GM21576 (cell line): ENCODE measurements around the gene ACTC1.

ENCODE experiments used
- ATAC-seq: cut with Tn5 transposase; IDR thresholded peaks from one replicate; pipeline ENCODE4 v1.9.1; 2021; ENCODE audit warnings: mild to moderate bottlenecking, moderate library complexity; ENCODE audit not compliant: unreplicated experiment

The ACTC1 gene

DNA sequence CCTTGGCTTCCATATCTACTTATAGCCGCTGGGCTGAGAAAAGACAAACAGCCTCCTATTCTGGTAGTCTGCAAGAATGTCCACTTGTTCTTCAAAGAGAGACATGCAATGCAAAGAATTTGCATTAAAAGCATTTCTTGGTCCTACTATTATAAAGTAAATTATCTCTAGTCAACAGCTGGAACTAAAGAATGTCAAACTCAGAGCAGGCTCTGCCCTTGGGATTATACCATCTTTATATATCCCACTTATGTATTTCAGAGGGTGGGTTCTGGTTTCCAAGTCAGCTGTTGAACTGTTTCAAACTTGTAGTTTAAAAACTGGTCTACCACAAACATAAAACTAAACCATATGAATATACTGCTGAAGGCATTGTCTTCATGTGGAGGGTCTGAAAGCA, 7.0 kb upstream of the ACTC1 start:
- ATAC-seq = no peak

DNA sequence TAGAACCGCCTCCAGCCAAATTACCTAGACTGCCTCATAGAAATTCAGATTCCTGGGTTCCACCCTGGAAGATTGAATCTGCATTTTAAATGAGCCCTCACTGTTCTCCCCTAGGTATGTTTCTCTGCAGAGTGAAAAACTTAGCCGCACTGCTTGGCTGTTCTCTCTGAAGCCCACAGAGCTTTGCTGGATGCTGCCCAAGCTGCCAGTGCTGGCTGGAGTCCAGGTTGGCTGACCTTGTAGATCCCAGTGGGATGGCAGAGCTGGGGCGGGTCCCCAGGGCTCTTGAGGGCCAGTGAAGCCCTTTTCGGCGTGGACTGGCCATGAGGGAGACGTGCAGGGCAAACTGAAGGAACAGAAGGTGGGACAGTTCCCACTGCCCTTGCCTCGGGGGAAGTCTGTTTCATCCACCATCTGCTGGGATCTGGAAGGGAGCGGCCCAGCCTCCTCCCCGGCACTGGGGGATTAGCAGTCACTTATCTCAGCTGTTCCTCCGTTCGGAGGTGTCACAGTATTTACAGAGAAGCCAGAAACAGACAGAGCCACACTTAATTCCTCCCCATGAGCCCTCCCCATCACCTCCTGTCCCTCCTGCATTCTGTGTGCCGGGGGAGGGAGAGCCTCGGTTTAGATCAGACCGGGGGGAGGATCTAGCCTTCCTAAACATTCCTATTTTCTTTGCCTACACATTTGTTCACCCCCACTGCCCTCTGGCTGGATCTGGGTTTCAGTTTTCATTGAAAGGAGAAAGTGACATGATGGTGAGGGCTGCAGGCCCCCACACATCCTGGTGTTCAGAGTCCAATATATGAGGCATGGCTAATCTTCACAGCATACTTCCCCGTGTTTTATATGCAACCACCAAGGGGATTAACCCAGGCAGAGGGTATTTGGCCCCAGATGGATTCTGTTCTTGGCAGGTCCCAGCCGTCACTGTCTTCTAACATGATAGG, 4.1 kb upstream of the ACTC1 start:
- no peak for ATAC-seq

DNA sequence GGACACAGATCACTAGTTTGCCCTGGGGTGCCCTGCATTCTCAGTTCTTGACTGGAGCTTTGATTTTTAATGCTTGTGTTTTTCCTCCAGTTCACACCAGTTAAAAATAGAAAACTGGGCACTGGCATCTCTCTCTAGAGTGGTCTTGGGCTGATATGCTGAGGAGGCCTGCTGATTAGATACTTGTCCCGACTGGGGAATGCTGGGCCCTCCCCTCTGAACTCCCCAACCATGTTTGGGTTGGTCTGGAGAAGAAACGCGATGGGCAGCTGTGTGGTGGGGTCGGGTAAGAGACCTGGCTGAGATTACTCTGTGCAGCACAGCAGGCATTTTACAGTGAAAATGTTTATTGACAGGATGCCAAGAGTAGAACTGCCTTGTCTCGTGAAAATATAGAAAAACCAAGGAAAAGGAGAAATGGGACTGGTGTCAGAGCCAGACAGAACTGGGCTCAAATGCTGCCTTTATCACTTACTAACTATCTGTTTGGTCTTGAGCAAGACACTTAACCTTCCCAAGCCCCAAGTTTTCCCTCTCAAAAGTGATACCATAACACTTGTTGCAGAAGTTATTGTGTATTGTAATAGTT, 1.6 kb upstream of the ACTC1 start:
- ATAC-seq = no peak

DNA sequence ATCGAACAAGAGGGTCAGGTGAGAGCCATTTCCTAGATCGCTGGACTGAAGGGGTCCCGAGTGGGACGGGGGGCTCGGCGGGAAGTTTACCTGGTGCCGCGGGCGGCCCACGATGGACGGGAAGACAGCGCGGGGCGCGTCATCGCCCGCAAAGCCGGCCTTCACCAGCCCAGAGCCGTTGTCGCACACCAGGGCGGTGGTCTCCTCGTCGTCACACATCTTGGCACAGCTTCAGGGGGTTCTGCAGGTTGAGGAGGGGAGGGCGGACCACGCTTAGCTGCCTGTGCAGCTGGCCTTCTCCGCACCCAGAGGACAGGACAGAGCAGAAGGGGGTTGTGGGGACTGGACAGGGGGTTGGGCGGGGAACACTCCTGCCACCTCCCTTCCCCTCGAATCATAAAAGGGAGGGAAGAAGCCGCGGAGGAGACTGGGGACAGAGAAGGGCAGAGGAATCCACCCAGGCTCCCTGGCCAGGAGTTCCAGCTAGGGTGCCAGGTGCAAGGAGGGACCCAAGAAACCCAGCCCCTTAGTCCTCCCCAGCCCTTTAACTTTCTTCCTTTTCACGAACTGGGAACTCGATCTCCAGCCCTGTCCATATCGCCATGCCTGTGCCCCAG, 651 bp downstream of the ACTC1 start:
- no peak for ATAC-seq

DNA sequence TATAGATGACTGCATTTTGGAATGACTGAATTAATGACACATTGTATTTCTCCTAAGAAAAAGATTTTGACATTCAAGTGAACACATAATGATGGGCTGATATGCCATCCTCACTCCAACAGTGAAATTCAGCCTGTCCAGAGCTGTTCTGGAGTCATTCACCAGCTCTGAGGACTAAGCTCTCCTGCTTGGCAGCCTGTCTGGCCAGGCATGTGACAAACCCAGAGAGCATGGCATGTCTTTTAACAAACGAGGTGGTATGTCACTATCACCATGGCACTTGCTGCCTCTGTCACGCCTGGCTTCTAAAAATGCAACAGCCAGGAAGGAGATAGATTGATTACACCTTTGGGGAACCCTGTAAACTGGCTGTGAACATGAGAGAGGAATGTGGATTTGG, 1.4 kb downstream of the ACTC1 start:
- ATAC-seq = no peak

DNA sequence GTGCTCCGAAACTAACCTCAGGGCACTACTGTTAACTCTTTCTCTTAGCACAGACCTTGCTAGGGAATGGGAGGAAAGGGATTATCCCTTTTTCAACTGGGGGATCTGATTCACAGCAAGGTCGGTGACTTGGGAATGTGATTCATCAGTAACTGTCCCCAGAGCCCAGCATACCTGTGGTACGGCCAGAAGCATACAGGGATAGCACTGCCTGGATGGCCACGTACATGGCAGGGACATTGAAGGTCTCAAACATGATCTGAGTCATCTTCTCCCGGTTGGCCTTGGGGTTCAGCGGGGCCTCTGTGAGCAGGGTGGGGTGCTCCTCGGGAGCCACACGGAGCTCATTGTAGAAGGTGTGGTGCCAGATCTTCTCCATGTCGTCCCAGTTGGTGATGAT, 2.3 kb downstream of the ACTC1 start:
- ATAC-seq = no peak

DNA sequence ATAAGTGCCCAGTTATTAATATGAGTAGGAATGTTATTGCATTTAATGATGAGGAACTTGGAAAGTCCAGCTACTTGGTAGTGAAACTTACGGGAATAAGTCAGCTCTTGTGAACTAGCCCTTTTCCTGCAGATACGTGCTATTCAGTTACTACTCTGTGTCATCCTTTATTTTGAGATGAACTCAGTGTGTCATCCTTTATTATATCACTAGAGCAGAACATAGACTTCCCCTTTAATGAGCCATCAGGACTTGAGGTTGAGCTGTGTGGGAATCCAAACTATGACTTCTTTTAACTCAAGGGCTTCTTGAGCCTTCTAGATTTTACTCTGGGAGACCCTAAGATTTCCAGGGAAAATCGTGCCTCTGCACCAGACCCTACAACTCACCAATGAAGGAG, 3.6 kb downstream of the ACTC1 start:
- no peak for ATAC-seq

DNA sequence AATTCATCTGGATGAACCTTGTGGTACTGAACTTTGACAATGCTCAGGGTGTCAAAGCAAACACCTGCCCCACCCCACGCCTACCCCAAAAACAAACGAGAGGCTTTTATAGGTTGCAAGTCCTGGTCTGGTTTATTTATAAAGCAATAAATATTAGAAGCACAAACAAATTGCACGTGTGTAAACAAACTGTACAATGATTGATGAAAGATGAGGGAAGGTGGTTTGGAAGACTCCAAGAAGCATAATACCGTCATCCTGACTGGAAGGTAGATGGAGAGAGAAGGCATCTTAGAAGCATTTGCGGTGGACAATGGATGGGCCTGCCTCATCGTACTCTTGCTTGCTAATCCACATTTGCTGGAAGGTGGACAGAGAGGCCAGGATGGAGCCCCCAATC, 5.2 kb downstream of the ACTC1 start:
- ATAC-seq = no peak

DNA sequence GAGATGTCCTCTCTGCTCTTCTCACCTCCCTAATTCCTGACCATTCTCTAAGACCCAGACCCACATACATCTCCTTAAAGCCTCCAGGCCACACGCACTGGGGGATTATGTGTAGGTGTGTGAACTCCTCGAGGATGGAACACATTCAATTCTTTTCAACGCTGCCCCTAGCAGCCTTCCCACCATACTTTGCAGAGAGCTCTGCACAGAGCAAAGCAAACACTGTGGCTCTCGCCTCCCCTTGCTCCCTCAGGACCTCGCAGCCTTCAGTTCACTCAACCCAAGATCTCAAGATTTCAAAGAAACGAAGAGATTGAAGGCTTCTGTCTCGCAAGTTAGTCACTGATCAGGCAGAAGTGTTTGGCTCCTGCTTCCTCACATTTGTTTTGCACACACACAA, 6.0 kb downstream of the ACTC1 start:
- no peak for ATAC-seq

DNA sequence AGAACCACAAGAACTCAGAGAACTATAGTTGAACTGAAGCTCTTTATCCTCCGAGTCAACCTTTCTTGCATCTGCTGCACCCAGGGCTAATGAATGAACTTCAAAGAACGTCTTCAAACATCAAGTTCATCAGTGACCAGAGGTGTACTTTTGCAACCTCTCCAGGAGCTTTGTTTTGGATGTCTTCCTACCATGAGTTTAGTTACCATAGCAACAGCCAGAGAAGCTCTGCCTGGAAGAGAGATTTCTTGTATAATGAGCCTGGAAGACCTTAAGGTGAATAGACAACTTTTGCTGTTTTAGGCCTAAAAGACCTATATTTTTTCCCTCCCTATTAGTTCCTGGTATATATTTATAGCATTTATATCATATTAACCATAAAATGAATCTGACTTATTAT, 9.1 kb downstream of the ACTC1 start:
- ATAC-seq = no peak

DNA sequence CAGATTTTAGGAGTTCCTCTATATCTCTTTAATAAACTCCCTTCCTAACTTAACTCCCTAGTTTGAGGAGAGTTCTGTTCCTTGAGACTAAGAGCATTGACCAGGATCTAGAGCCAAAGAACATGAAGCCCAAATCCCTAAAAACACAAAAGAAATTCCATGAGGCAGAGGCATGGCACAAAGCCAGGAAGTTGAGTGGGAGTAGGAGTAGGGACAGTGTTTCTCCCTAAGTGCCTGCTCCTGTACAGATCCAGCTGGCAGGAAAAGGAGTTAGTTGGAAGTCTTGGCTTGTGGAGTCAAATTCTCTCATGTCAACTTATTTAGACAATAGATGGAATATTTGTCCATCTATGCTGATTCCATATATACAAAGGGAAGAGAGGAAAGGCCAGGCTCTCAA, 11.4 kb downstream of the ACTC1 start:
- no peak for ATAC-seq

DNA sequence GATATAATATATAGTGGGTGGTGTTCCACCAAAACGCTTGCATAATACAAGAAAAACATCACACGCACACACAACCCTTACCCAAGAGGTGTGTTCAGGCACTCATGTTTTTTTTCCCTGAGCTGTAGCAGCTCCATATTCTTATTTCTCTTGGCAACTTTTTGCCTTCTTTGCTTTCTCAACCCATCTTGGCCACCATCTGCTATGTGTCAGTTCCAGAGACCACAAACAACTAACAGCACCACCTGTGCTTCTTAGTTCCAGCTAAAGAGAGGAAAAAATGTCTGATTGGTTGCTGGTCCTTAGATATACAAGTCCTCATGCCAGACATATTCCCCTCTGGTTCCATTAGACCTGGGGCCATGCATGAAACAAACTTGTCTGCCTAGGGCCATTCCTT, 11.9 kb downstream of the ACTC1 start:
- ATAC-seq = no peak

DNA sequence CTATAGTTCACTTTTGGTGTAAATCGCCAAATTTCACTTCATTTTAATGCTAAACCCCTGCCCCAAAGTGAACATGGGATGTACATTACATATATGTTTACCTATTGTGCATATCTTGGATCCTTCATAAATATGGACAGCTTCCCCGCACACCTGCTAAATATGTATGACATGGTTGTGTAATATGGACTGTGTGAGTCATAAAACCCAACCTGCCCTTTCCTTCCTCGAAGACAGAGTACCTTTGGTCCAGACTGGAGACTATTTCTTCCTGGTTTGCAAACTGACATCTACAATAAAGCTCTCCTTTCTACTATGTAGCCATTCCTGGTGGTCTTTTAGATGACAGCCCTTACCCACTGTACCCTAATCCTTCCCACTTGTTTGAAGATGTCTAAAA, 12.4 kb downstream of the ACTC1 start:
- no peak for ATAC-seq

DNA sequence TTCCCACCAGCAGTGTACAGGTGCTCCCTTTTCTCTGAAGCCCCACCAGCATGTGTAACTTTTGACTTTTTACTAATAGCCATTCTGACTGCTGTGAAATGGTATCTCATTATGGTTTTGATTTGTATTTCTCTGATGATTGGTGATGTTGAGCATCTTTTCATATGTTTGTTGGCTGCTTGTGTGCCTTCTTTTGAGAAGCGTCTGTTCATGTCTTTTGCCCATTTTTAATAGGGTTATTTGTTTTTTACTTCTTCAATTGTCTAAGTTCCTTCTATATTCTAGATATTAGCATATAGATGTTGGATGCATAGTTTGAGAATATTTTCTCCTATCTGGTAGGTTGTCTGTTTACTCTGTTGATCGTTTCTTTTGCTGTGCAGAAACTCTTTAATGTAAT, 14.6 kb downstream of the ACTC1 start:
- ATAC-seq = no peak

DNA sequence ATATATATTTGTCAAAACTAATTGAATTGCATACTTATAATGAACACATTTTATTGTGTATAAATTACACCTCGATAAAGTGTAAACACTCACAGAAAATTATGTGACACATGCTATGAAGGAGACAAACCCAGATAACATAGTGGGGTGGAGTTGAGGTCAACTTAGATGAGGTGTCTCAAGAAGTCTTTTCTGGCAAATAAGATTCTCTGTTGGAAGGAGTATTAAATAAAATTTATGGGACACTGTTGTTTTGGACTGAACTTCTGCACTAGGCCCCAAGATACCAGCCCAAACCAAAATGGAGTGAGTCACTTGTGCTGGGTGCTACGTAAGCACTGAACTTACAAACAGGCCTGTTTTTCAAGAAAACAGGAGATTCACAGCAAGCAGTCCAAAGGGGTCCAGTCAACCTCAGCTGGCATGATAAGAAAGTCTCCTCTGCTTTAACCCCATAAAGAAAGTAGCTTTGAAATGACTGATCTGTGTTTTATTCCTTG, 18.7 kb downstream of the ACTC1 start:
- ATAC-seq = no peak

DNA sequence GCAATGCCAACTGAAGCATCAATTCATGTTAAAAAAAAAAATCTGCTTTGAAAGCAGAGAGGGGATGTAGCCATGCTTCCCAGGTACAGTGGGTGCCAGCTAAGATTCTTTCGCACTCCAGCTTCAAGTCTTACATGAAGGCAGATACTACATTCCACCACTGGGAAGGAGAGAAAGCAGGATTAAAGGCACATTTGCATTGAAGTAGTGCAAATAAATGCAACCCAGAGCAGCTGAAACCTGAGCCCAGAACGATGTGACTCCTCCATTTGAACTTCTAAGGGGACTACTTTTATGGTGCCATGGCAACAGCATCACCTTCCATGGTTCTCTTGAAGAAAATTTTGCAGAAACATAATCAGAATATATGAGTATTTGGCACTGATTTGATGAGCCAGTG, 21.4 kb downstream of the ACTC1 start:
- no peak for ATAC-seq

DNA sequence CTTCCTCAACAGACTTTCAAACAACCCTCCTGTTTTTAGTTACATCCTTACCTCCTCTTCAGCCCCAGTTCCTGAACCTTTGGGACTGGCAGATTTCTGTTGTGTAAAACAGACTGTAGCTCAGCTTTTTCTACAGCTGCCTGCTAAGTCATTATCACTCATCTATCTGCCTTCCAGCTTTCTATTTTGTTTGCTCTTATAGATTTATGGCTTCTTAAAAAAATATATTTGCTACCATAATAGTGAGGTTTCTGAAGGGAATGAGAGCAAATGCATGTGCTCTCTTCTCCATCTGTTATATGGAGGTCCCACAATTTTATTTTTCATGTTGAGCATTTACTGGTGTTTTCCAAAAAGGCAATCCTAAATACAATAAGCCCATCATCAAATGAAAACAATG, 22.3 kb downstream of the ACTC1 start:
- ATAC-seq = no peak

DNA sequence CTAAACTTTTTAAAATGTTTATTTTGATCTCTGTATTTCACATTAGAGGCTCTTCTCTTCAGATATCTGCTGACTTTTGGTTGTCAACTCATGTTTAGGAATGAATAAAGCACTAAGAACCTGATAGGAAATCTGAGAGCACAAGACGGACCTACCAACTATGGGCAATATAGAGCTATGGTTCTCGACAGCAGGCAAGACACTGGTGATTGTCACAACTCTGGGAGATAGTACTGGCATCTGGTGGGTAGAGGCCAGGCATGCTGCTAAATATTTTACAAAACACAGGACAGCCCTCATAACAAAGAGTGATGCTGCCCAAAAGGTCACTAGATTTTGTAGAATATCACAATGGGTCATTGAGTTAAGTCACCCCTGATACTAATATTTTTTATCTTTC, 23.0 kb downstream of the ACTC1 start:
- no peak for ATAC-seq

DNA sequence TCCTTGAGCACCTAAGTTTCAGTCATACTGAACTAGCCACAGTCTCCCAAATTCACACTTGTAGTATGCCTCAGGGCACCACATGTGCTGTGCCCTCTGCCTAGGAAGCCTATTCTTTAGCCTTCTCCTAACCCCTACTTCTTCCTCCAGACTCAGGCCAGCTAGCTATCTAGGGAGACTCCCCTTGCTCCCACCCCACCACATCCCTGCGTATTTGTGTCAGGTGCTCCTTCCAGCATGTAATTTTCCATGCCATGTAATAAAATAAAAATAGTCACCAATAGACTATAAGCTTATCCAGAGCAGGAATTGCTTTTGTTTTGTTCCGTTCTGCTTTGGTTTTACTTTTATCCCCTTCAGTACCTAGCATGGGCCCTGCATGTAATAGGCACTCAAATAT, 25.6 kb downstream of the ACTC1 start:
- no peak for ATAC-seq

DNA sequence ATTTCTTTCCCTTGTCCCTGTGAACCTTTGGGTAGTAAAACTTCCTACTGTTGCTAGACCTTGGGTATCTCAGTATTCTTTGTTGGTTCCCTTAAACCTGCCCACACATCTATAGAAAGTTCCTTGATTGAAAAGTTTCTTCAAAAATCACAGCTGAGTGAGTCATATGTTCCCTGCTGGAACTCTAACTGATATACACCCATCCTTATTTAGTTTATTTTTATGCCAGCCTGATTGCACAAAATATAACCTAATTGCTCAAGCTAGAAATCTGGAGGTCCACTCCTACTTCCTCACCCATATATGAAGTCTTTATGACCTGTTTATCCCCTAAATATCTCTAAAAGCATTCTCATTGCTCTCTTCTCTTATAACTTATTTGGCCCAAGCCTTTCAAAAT, 26.8 kb downstream of the ACTC1 start:
- ATAC-seq = no peak

DNA sequence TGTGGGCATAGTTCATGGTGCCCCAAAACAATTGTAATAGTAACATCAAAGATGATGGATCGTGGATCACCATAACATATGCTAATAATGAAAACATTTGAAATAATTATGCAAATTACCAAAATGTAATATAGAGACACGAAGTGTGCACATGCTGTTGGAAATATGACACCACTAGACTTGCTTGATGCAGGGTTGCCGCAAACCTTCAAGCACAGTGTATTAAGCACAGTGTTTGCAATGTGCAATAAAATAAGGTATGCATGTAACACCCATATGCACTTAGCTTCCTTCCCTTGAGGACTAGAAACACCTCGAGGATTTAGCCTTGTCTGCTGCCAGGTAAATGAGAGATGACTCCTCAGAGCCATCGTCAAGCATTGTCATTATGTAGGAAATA, 29.6 kb downstream of the ACTC1 start:
- no peak for ATAC-seq

DNA sequence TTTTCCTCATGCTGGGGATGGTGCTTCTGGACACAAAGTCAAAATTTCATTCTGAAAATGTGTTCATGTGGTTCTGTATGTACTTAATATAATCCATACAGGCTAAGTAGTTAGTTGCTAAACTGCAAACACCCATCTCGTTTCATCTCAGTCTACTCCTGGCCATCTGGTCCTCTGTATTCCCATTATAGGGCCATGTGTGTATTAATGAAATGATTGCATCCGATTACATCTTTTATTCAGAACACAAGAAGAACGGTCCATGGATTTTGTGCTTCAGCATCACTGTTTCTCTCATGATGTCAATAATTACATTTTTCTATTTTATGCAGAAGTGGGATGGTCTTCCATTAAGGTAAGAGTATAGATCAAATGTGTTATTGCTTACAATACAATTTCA, 34.4 kb downstream of the ACTC1 start:
- ATAC-seq = no peak
